Mammary epithelial cell (primary cell): ENCODE results near the gene TMEM145.
"Not testable (repeated sequence)": the region's sequence is repeated elsewhere in the genome, so short reads cannot be mapped to it uniquely, and the experiment has no call there.

Experiments used
- EZH2 ChIP-seq: IDR thresholded peaks from 2 replicates; pipeline ENCODE4 v1.6.1; 2012; ENCODE audit warnings: low read length, inconsistent platforms, borderline replicate concordance
- TF ChIP-seq, protein P1 (sequence below), 2 donors: IDR thresholded peaks in 1 of 2; conservative IDR thresholded peaks in 1 of 2; 2 replicates each; pipeline ENCODE4 v1.5.1; 2011 to 2012; ENCODE audit warnings: inconsistent platforms in 2 of 2, low read length in 2 of 2, mild to moderate bottlenecking in 2 of 2, control low read depth in 1 of 2, low read depth in 1 of 2; ENCODE audit not compliant: insufficient read depth in 1 of 2; ENCODE audit errors: extremely low read depth in 1 of 2

DNA sequence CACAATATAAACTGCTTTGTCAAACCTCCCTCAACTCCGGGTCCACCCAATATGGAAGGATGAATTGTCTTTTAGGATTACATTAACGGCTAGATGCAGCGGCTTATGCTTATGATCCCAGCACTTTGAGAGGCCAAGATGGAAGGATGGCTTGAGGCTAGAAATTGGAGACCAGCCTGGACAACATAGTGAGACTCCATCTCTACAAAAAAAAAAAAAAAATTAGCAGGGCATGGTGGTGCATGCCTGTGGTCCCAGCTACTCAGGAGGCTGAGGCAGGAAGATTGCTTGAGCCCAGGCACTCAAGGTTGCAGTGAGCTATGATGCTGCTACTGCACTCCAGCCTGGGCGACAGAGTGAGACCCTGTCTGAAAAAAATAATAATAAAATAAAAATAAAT lies 47.0 kb upstream of the TMEM145 start:
- TF ChIP-seq EZH2, result not testable (repeated sequence)
- TF ChIP-seq, protein P1, sequence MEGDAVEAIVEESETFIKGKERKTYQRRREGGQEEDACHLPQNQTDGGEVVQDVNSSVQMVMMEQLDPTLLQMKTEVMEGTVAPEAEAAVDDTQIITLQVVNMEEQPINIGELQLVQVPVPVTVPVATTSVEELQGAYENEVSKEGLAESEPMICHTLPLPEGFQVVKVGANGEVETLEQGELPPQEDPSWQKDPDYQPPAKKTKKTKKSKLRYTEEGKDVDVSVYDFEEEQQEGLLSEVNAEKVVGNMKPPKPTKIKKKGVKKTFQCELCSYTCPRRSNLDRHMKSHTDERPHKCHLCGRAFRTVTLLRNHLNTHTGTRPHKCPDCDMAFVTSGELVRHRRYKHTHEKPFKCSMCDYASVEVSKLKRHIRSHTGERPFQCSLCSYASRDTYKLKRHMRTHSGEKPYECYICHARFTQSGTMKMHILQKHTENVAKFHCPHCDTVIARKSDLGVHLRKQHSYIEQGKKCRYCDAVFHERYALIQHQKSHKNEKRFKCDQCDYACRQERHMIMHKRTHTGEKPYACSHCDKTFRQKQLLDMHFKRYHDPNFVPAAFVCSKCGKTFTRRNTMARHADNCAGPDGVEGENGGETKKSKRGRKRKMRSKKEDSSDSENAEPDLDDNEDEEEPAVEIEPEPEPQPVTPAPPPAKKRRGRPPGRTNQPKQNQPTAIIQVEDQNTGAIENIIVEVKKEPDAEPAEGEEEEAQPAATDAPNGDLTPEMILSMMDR (conservative IDR thresholded peaks at IDR 0.05 in 1 of 2, IDR thresholded peaks at IDR 0.05 in 1 of 2; ENCODE audit: extremely low read depth in 1 of 2, insufficient read depth in 1 of 2, low read depth in 1 of 2, low read length in 2 of 2), result not testable (repeated sequence)
